Breast epithelium (tissue), 3 donors: ENCODE measurements around the gene VBP1.

ENCODE experiments used
- POLR2A ChIP-seq: fragments of 450-650 bp; IDR thresholded peaks from one replicate; pipeline ENCODE4 v1.6.1; 2016; ENCODE audit warnings: antibody characterized with exemption, mild to moderate bottlenecking, moderate library complexity
- POLR2AphosphoS5 ChIP-seq, 3 donors: sonication (generic); formaldehyde crosslinking; IDR thresholded peaks; one replicate each; pipeline ENCODE4 v1.6.1; 2017; ENCODE audit warnings: antibody characterized with exemption in 3 of 3
- TF ChIP-seq, protein P1 (sequence below), 3 donors: fragments of 450-650 bp; IDR thresholded peaks; one replicate each; pipeline ENCODE4 v1.5.1; 2016 to 2017; ENCODE audit warnings: antibody characterized with exemption in 3 of 3, mild to moderate bottlenecking in 3 of 3, moderate library complexity in 3 of 3

GRCh38 chrX:155251391-155251790 lies 35.1 kb downstream of the VBP1 start:
- TF ChIP-seq, protein P1, sequence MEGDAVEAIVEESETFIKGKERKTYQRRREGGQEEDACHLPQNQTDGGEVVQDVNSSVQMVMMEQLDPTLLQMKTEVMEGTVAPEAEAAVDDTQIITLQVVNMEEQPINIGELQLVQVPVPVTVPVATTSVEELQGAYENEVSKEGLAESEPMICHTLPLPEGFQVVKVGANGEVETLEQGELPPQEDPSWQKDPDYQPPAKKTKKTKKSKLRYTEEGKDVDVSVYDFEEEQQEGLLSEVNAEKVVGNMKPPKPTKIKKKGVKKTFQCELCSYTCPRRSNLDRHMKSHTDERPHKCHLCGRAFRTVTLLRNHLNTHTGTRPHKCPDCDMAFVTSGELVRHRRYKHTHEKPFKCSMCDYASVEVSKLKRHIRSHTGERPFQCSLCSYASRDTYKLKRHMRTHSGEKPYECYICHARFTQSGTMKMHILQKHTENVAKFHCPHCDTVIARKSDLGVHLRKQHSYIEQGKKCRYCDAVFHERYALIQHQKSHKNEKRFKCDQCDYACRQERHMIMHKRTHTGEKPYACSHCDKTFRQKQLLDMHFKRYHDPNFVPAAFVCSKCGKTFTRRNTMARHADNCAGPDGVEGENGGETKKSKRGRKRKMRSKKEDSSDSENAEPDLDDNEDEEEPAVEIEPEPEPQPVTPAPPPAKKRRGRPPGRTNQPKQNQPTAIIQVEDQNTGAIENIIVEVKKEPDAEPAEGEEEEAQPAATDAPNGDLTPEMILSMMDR (IDR thresholded peaks at IDR 0.05), result no peak
- TF ChIP-seq POLR2A (no peak), POLR2AphosphoS5 (IDR thresholded peaks at IDR 0.05) (no peak)
